GM19324 (cell line): ENCODE measurements around the gene SCYGR6.

ENCODE experiments used
- ATAC-seq: cut with Tn5 transposase; IDR thresholded peaks from one replicate; pipeline ENCODE4 v1.9.1; 2021; ENCODE audit warnings: mild to moderate bottlenecking, moderate library complexity; ENCODE audit not compliant: unreplicated experiment, low FRiP score

SCYGR6 gene

GRCh38 chr2:227716501-227716900, 8.1 kb downstream of the SCYGR6 start:
- ATAC-seq: no peak

GRCh38 chr2:227713291-227713690, 11.3 kb downstream of the SCYGR6 start:
- no peak for ATAC-seq

DNA sequence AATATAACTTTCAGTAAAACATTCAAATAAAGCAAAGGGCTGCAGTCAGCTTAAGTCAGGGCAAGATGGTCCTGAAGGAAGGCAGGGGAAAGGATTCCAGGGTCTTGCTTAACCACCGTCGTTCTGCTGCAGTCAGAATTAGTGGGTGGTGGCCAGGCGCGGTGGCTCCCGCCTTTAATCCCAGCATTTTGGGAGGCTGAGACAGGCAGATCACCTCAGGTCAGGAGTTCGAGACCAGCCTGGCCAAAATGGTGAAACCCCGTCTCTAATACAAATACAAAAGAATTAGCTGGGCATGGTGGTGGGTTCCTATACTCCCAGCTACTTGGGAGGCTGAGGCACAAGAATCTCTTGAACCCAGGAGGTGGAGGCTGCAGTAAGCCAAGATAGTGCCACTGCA, 13.6 kb downstream of the SCYGR6 start:
- no peak for ATAC-seq

DNA sequence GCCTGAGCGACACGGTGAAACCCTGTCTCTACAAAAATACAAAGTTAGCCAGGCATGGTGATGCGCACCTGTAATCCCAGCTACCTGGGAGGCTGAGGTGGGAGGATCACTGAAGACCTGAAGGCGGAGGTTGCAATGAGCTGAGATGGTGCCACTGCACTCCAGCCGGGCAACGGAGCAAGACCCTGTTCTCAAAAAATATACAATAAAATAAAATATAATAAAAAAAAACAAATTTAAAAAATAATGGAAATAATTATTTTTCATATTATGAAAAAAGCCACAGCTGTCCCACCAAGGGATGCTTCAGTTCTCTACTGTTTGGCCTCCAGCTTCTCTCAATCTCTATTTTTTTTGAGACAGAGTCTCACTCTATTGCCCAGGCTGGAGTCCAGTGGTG, 17.2 kb downstream of the SCYGR6 start:
- no peak for ATAC-seq

DNA sequence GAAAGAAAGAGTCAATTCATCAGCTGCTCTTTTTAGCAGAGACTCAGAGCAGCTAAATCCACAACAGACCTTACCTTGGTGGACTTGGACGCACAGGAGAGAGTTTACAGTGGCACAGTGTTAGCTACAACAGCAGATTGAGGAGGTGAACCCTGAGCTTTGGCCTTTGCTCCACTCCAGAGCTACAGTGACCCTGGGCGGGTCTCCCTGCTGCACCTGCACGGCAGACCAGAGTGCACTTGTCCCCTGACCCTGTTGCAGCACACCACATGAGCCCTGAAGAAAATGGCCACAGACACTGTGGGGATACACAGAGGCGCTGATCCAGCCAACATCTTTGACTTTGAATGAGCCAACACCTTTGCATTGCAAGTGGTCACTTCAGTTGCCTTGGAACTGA, 17.7 kb downstream of the SCYGR6 start:
- no peak for ATAC-seq

- ATAC-seq: no peak
Measured at GRCh38 chr2:227703961-227704360, 20.6 kb downstream of the SCYGR6 start.

- ATAC-seq: no peak
Measured at GRCh38 chr2:227703280-227703732, 21.3 kb downstream of the SCYGR6 start.

DNA sequence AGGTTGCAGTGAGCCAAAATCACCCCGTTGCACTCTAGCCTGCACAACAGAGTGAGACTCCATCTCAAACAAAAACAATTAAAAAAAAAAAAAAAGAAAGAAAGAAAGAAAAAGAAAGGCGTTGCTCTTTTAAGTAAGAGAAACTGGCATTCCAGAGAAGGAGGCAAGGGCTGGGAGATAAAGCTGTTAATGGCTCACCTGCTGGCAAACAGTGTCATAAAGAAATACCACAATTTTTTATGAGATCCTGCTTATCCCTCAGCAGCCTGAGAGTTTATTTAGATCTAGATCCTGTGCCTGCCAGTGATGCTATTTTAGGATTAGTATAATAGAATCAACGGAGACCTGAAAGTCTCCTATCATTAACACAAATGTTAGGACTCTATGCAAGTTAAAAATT, 23.0 kb downstream of the SCYGR6 start:
- ATAC-seq: no peak

GRCh38 chr2:227696990-227697679, 27.4 kb downstream of the SCYGR6 start:
- no peak for ATAC-seq

GRCh38 chr2:227687189-227687588, 37.4 kb downstream of the SCYGR6 start:
- no peak for ATAC-seq

- no peak for ATAC-seq
Measured at GRCh38 chr2:227684258-227684657, 40.3 kb downstream of the SCYGR6 start.

DNA sequence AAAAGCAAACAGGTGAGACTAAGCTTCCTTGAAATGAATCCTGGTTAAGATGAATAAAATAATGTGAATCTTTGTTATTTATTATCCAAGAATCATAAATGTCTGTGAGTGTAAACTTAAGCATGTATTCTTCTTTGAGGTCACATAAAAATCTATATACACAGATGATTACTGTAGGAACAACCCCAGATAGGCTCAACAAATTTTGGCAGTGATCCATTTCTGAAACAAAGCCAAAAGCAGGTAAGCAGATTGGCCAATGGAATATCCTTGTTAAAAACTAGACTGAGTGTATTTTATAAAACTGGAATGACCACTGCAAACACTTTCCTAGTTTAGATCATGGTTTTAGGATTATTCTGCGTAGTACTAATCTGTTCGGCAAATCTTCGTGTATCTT, 46.6 kb downstream of the SCYGR6 start:
- no peak for ATAC-seq

DNA sequence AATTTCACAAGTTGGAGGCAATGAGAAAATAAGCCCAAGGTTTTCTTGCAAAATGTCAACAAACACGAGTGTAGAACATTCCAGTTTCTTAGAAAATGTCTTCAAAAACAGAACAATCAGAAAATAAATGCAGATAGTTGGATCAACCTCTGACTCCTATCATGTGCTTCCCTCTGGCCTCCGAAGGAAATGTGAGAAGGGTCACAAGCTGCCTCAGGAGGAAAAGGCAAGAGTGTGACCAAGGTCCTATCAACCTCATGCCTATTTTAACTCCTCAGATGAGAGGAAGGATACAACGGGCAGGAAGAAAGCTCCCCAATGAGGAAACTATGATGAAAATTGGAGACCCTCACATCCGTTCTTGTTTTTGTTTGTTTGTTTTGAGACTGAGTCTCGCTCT, 50.1 kb downstream of the SCYGR6 start:
- ATAC-seq: no peak
